ENCODE results near the gene SGF29. TPM values are rescaled to one million over a fixed set of nuclear protein-coding genes. Genes with fewer than 3 reads are reported as not detected.

The SGF29 gene
- total and polyA plus RNA-seq, 2 of the 8 experiments (the other 6 are each of a cell fraction or from before 2014, with no cell fraction given): 3.1 to 22.7 TPM

GRCh38 chr16:28589069-28589468 lies 35.3 kb downstream of the SGF29 start:
- Histone ChIP-seq H4K91ac (replicated peaks; ENCODE audit: insufficient read length, low read length) (no peak overlapping the region), H3K4me2 (ENCODE audit: insufficient read depth in 1 of 2, low read depth in 2 of 2, low read length in 2 of 2) (no peak overlapping the region), H3K56ac (replicated peaks; ENCODE audit: insufficient read length, low read depth, low read length) (no peak overlapping the region), H3K18ac (ENCODE audit: extremely low read depth, low read length) (no peak overlapping the region), H3K9me3 (ENCODE audit: insufficient read depth in 2 of 2, low read depth in 1 of 2, low read length in 1 of 2) (no peaks in the 10 kb centered on the region), H4K8ac (ENCODE audit: extremely low read depth, insufficient read depth, low read length) (no peak overlapping the region), H2BK5ac (ENCODE audit: low read depth, low read length) (no peak overlapping the region), H3K4ac (replicated peaks; ENCODE audit: insufficient read length, low read depth, low read length) (no peak overlapping the region), H3K23ac (ENCODE audit: insufficient read length) (no peak overlapping the region), H3K79me2 (ENCODE audit: control insufficient read depth in 1 of 2, insufficient read depth in 2 of 2, low read length in 2 of 2) (no peaks in the 10 kb centered on the region), H2BK15ac (ENCODE audit: low read length) (no peak overlapping the region), H3K4me3 (ENCODE audit: extremely low read depth in 1 of 4, insufficient read depth in 2 of 4, low read depth in 3 of 4, low read length in 4 of 4) (no peak overlapping the region), H2AFZ (ENCODE audit: low read length) (no peak overlapping the region), H3K27ac (ENCODE audit: low read depth, low read length) (no peak overlapping the region), H3K14ac (ENCODE audit: insufficient read length) (no peak overlapping the region), H4K20me1 (replicated peaks in 1 of 2; ENCODE audit: control insufficient read depth in 1 of 2, insufficient read depth in 2 of 2, low read length in 2 of 2) (peaks cover 0 to 2% of the 10 kb centered on the region in 2 experiments), H3K4me1 (replicated peaks in 1 of 4; ENCODE audit: control insufficient read depth in 3 of 4, insufficient read depth in 4 of 4, low read length in 3 of 4) (no peaks in the 10 kb centered on the region), H2BK20ac (ENCODE audit: low read length) (no peak overlapping the region), H2AK5ac (ENCODE audit: low read depth, low read length) (no peak overlapping the region), H3K36me3 (ENCODE audit: control insufficient read depth in 2 of 4, insufficient read depth in 4 of 4, low read length in 3 of 4) (peaks cover 0 to 7% (median 2%) of the 10 kb centered on the region in 4 experiments; a peak in 5 of 8 replicates), H3K9ac (replicated peaks in 1 of 4; ENCODE audit: extremely low read depth in 1 of 4, low read depth in 3 of 4, low read length in 3 of 4) (no peak overlapping the region), H3K27me3 (replicated peaks in 1 of 4; ENCODE audit: control insufficient read depth in 3 of 4, extremely low read depth in 1 of 4, insufficient read depth in 3 of 4, low read length in 3 of 4) (no peaks in the 10 kb centered on the region), H3K23me2 (ENCODE audit: low read depth, low read length) (no peaks in the 10 kb centered on the region), H2BK12ac (ENCODE audit: low read depth, low read length) (no peak overlapping the region), H4K5ac (ENCODE audit: insufficient read length, low read depth, low read length) (no peak overlapping the region), H2BK120ac (replicated peaks; ENCODE audit: low read depth, low read length) (no peak overlapping the region), H3K79me1 (ENCODE audit: low read depth, low read length) (no peaks in the 10 kb centered on the region)
- ChIA-PET CTCF (ENCODE audit: partially characterized antibody) (interaction anchor here (0.6 kb wide), 1 partner anchor 435 kb away, joined by 3 read pairs; no protein-coding TSS in a partner anchor), POLR2A (ENCODE audit: partially characterized antibody) (no interaction called here)
- DNase-seq (ENCODE audit: low read depth in 1 of 2, low spot score in 2 of 2) (no peak), FAIRE-seq (no peak)
- 91% methylated on average over 7 of the region's 8 CpGs; no CpG with 5 or more reads in 1 of the 2 experiments for WGBS, 2 experiments (ENCODE audit: extremely low coverage in 1 of 2, insufficient coverage in 1 of 2, insufficient read length in 1 of 2, insufficient replicate concordance in 2 of 2, low coverage in 1 of 2, low lambda C conversion rate in 2 of 2, missing lambda C conversion rate in 1 of 2)
- TF ChIP-seq TAF1 (IDR thresholded peaks at IDR 0.05; ENCODE audit: low read depth, low read length) (no peak), EZH2 (IDR thresholded peaks at IDR 0.05; ENCODE audit: low read depth, low read length, severe bottlenecking) (no peak), CTCF (IDR thresholded peaks at IDR 0.05; ENCODE audit: control extremely low read depth in 1 of 3, insufficient read depth in 1 of 3, low read depth in 1 of 3, low read length in 3 of 3) (no peak), CREB1 (IDR thresholded peaks at IDR 0.05) (no peak), HDAC6 (IDR thresholded peaks at IDR 0.05; ENCODE audit: low read depth, low read length) (no peak), JUN (IDR thresholded peaks at IDR 0.05; ENCODE audit: low read depth, low read length) (no peak), GABPA (IDR thresholded peaks at IDR 0.05; ENCODE audit: borderline replicate concordance, insufficient read depth, low read length) (no peak), ASH2L (IDR thresholded peaks at IDR 0.05; ENCODE audit: low read length) (no peak), FOSL1 (IDR thresholded peaks at IDR 0.05; ENCODE audit: insufficient read depth, low read depth, low read length) (no peak)

Data from H1 (cell line).